HepG2 (cell line): ENCODE measurements around the gene TANGO2. TPM values are rescaled to one million over a fixed set of nuclear protein-coding genes. Genes with fewer than 3 reads are reported as not detected.
A peak's percentile ranks its signal among the peaks of the same experiment; 100 is the strongest.

ENCODE experiments used
- ATAC-seq: fragments of 200-7000 bp; cut with Tn5 transposase; 3 replicates; pipeline ENCODE4 v1.9.1; 2020; ENCODE audit warnings: mild to moderate bottlenecking, moderate library complexity
- BruUV-seq: library from RNA; stranded (reverse); fragments of 400-500 nt; replicated peaks from 2 replicates; lab custom pipeline; 2021; lab: Mats Ljungman, UMichigan
- CTCF ChIA-PET: fragments of 300-600 bp; formaldehyde crosslinking; extraction: SDS; loops from one replicate; lab custom pipeline; 2021; ENCODE audit warnings: low total read pairs, inconsistent platforms, low intra/inter-chr PET ratio; lab: Yijun Ruan, JAX
- POLR2A ChIA-PET: fragments of 350-600 bp; sonication (Branson Sonifier 250); formaldehyde crosslinking; loops from one replicate; lab custom pipeline; 2020; ENCODE audit warnings: antibody characterized with exemption, inconsistent platforms; lab: Yijun Ruan, JAX
- DNase-seq: peaks from one replicate; pipeline ENCODE4 v3.0.0-alpha.2; 2015; ENCODE audit warnings: low spot score
- FAIRE-seq: peaks from 3 replicates; lab custom pipeline; 2011; peaks lifted over from hg19 to GRCh38; lab: Jason Lieb, UNC
- H2AFZ ChIP-seq: one replicate; pipeline ENCODE4 v1.6.1; 2011; ENCODE audit warnings: low read length, inconsistent platforms
- H3K27ac ChIP-seq: fragments of 300-600 bp; 3 replicates; pipeline ENCODE4 v1.8.0; 2011; ENCODE audit warnings: mixed run types, mild to moderate bottlenecking, mixed read lengths, low read length, inconsistent platforms; ENCODE audit not compliant: insufficient read depth; ENCODE audit errors: extremely low read length
- H3K27me3 ChIP-seq, 2 experiments: fragments of 200-600 bp in 1 of 2; 2 replicates in 1 of 2; 3 replicates in 1 of 2; pipeline versions ENCODE4 v1.6.0 to v1.8.0; 2011; ENCODE audit warnings: low read length in 2 of 2, mild to moderate bottlenecking in 2 of 2, moderate library complexity in 2 of 2, inconsistent platforms in 1 of 2; ENCODE audit not compliant: insufficient read depth in 2 of 2, control insufficient read depth in 1 of 2
- H3K36me3 ChIP-seq, 2 experiments: fragments of 200-600 bp in 1 of 2; replicated peaks in 1 of 2; 2 replicates in 1 of 2; 3 replicates in 1 of 2; pipeline versions ENCODE4 v1.5.1 to v1.8.0; 2011; ENCODE audit warnings: low read length in 2 of 2, inconsistent platforms in 1 of 2; ENCODE audit not compliant: insufficient read depth in 2 of 2, control insufficient read depth in 1 of 2
- H3K4me1 ChIP-seq: 2 replicates; pipeline ENCODE4 v1.5.1; 2012; ENCODE audit warnings: low read length, inconsistent platforms; ENCODE audit not compliant: insufficient read depth
- H3K4me2 ChIP-seq: 2 replicates; pipeline ENCODE4 v1.6.0; 2011; ENCODE audit warnings: low read depth, low read length, inconsistent platforms
- H3K4me3 ChIP-seq, 3 experiments: fragments of 200-600 bp in 1 of 3; sonication (generic), shearing (Covaris generic) in 1 of 3; replicated peaks in 1 of 3; 2 replicates each; pipeline ENCODE4 v1.5.1; 2011 to 2016; ENCODE audit warnings: low read length in 3 of 3, inconsistent platforms in 2 of 3, low read depth in 2 of 3, mild to moderate bottlenecking in 2 of 3, control low read depth in 1 of 3, mixed read lengths in 1 of 3; ENCODE audit not compliant: insufficient read depth in 1 of 3
- H3K79me2 ChIP-seq: one replicate; pipeline ENCODE4 v1.6.1; 2011; ENCODE audit warnings: low read length, inconsistent platforms; ENCODE audit not compliant: insufficient read depth
- H3K9ac ChIP-seq: 2 replicates; pipeline ENCODE4 v1.6.0; 2011; ENCODE audit warnings: mild to moderate bottlenecking, low read depth, low read length, inconsistent platforms; ENCODE audit not compliant: insufficient read depth
- H3K9me3 ChIP-seq: 2 replicates; pipeline ENCODE4 v1.5.1; 2012; ENCODE audit warnings: mild to moderate bottlenecking, low read length
- H4K20me1 ChIP-seq: 2 replicates; pipeline ENCODE4 v1.6.0; 2011; ENCODE audit warnings: inconsistent platforms, mild to moderate bottlenecking, low read length, moderate library complexity; ENCODE audit not compliant: insufficient read depth
- FOSL2 ChIP-seq: sonication (generic); formaldehyde crosslinking; IDR thresholded peaks from 2 replicates; pipeline ENCODE4 v1.4.0; 2020; ENCODE audit warnings: missing genetic modification reagents
- JUN ChIP-seq: sonication (generic); formaldehyde crosslinking; IDR thresholded peaks from 2 replicates; pipeline ENCODE4 v1.4.0; 2020; ENCODE audit warnings: mild to moderate bottlenecking, missing genetic modification reagents
- LCORL ChIP-seq, 2 experiments: fragments of 450-650 bp in 1 of 2; sonication (generic) in 1 of 2; formaldehyde crosslinking in 1 of 2; IDR thresholded peaks; 2 replicates each; pipeline versions ENCODE4 v1.5.0 to v1.6.1; 2017 to 2020; ENCODE audit warnings: antibody characterized with exemption in 1 of 2, missing genetic modification reagents in 1 of 2
- MTA1 ChIP-seq: sonication (generic); formaldehyde crosslinking; IDR thresholded peaks from 2 replicates; pipeline ENCODE4 v1.4.0; 2020; ENCODE audit warnings: missing genetic modification reagents, mild to moderate bottlenecking, borderline replicate concordance
- RBM22 ChIP-seq: fragments of 200-400 bp; formaldehyde crosslinking; optimal IDR thresholded peaks from 2 replicates; pipeline ENCODE3; 2017; ENCODE audit warnings: mild to moderate bottlenecking, low read length, moderate library complexity
- ZNF781 ChIP-seq: sonication (generic); formaldehyde crosslinking; IDR thresholded peaks from 2 replicates; pipeline ENCODE4 v1.5.1; 2020; ENCODE audit warnings: borderline replicate concordance, mild to moderate bottlenecking, missing genetic modification reagents; ENCODE audit errors: not compliant biosample characterization
- ZNF883 ChIP-seq: sonication (generic); formaldehyde crosslinking; IDR thresholded peaks from 2 replicates; pipeline ENCODE4 v1.5.1; 2020; ENCODE audit warnings: mild to moderate bottlenecking, missing genetic modification reagents; ENCODE audit errors: not compliant biosample characterization
- WGBS: methylation state at CpG from one replicate; pipeline ENCODE4 v1.1.6; 2017; ENCODE audit warnings: low lambda C conversion rate; 5-methylcytosine and 5-hydroxymethylcytosine counted together
- in situ Hi-C: cut with HindIII; loops from 2 replicates; pipeline ENCODE4 v1.10.0; 2017; ENCODE audit warnings: low pct_unique_long_range_greater_than_20kb; ENCODE audit not compliant: extremely low pct_ligation_motif_present
- intact Hi-C: fragments of 100-400 bp; cut with micrococcal nuclease; formaldehyde crosslinking; loops from one replicate; pipeline ENCODE4 v1.10.0; 2022; ENCODE audit not compliant: unreplicated experiment
- polyA plus RNA-seq, 8 experiments: library from polyadenylated mRNA; depleted of rRNA in 3 of 8; stranded (reverse) in 7 of 8; unstranded in 1 of 8; fragments of >200 nt; fragmentation: Illumina TruSeq in 4 of 8; extraction: Trizol in 4 of 8; gene quantifications; 2 replicates each; pipeline versions ENCODE4 v1.2.1 to v1.2.3, GENCODE V29; 2011 to 2016; ENCODE audit warnings: low read depth in 4 of 8, missing spikeins in 1 of 8, mixed read lengths in 1 of 8; ENCODE audit not compliant: insufficient read depth in 1 of 8
- total RNA-seq, 5 experiments: library from RNA; depleted of rRNA; stranded (reverse); fragments of >200 nt; fragmentation: Illumina TruSeq; extraction: Trizol; gene quantifications; 2 replicates each; pipeline ENCODE4 v1.2.3, GENCODE V29; 2016; ENCODE audit warnings: low read depth in 1 of 5
- TF ChIP-seq, protein P1 (sequence below): sonication (generic); formaldehyde crosslinking; IDR thresholded peaks from 2 replicates; pipeline ENCODE4 v1.5.1; 2020; ENCODE audit warnings: mild to moderate bottlenecking, missing genetic modification reagents, moderate library complexity
- TF ChIP-seq, protein P2 (sequence below): sonication (generic); formaldehyde crosslinking; conservative IDR thresholded peaks from 2 replicates; pipeline ENCODE4 v1.4.0; 2020; ENCODE audit warnings: missing genetic modification reagents
- TF ChIP-seq, protein P3 (sequence below): sonication (generic); formaldehyde crosslinking; IDR thresholded peaks from 2 replicates; pipeline ENCODE4 v1.8.0; 2022; ENCODE audit warnings: mild to moderate bottlenecking, missing genetic modification reagents; ENCODE audit not compliant: insufficient replicate concordance

Gene TANGO2
- total and polyA plus RNA-seq, 2 of the 13 experiments (the other 11 are each of a cell fraction or from before 2014, with no cell fraction given), result 12.9 to 14.8 TPM

DNA sequence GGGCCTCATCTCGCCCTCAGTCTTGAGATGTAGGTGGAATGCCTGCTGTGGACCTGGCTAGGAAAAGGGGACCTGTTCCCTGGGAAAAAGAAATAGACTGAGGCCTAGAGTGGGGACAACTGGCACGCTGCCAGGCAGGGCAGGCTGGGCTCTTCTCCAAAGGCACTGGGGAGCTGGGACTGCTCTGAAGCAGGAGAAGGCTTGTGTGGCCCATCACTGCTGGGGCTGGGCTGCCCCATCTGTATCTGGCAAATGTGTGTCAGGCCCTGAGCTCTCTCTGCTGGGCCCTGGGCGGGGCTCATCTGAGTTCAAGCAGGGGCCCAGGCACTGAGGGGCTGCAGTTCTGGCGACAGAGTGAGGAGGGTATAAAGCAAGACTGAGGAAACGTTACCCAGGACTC lies 37.2 kb upstream of the TANGO2 start:
- Histone ChIP-seq H3K36me3 (peaks cover 1 to 13% of the 10 kb centered on the region in 2 experiments; a peak in 2 of 5 replicates), H3K9ac (no peak overlapping the region), H3K4me2 (no peak overlapping the region), H3K27ac (no peak overlapping the region), H3K4me1 (peaks cover 18% of the 10 kb centered on the region), H2AFZ (no peak overlapping the region), H3K4me3 (no peak overlapping the region), H4K20me1 (peaks cover 9% of the 10 kb centered on the region; the same call in 1 of the 2 replicates), H3K79me2 (no peaks in the 10 kb centered on the region), H3K27me3 (no peaks in the 10 kb centered on the region), H3K9me3 (no peaks in the 10 kb centered on the region)
- ChIA-PET CTCF (no interaction called here), POLR2A (no interaction called here)
- FAIRE-seq, result no peak
- ATAC-seq, result no peak
- 95% methylated on average over 5 of the region's 5 CpGs for WGBS
- TF ChIP-seq LCORL (IDR thresholded peaks at IDR 0.05) (peak; percentile 84), LCORL (CRISPR knock-in tag; IDR thresholded peaks at IDR 0.05) (no peak), ZNF883 (CRISPR knock-in tag) (no peak)
- no TSS peak for BruUV-seq
- DNase-seq, result no peak
- intact Hi-C loops (no loop called here), in situ Hi-C loops (no loop called here)

DNA sequence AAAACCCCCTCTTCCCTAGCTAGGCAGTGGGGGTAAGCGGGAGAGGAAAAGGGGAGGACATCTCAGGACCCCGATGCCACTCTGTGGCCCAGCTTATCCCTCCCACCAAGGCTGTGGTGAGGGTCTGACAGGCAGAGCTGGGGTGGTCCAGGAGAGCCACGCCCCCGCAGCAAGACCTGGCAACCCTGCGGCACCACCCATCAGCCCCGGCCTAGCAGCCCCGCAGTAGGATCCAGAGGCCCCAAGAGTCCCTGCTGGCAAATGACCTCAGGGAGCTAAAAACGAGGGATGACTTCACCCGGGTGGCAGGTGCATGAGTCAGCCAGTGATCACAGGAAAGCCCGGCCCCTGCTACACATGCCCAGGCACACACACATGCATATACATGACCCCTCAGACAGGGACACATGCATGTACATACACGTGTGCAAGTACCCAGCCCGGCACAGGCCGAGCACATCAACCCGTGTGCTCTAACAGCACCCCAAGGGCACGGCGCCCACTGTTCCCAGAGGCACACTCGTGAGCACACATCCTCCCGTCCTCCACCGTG lies 36.6 kb upstream of the TANGO2 start:
- intact Hi-C loops, result no loop called here
- Histone ChIP-seq H3K9me3 (no peaks in the 10 kb centered on the region), H3K79me2 (no peaks in the 10 kb centered on the region), H3K9ac (no peak overlapping the region), H3K4me2 (no peak overlapping the region), H3K4me1 (peaks cover 18% of the 10 kb centered on the region), H4K20me1 (peaks cover 9% of the 10 kb centered on the region; the same call in 1 of the 2 replicates), H3K27me3 (no peaks in the 10 kb centered on the region), H2AFZ (no peak overlapping the region), H3K4me3 (no peak overlapping the region), H3K36me3 (peaks cover under 1 to 9% of the 10 kb centered on the region in 2 experiments; a peak in 2 of 5 replicates), H3K27ac (no peak overlapping the region)
- CTCF ChIA-PET, result no interaction called here
- in situ Hi-C loops, result no loop called here
- WGBS, result 76% methylated on average over 8 of the region's 19 CpGs
- ATAC-seq (no peak), DNase-seq (no peak), FAIRE-seq (no peak)
- BruUV-seq, result no TSS peak
- POLR2A ChIA-PET, result no interaction called here
- TF ChIP-seq, protein P1, sequence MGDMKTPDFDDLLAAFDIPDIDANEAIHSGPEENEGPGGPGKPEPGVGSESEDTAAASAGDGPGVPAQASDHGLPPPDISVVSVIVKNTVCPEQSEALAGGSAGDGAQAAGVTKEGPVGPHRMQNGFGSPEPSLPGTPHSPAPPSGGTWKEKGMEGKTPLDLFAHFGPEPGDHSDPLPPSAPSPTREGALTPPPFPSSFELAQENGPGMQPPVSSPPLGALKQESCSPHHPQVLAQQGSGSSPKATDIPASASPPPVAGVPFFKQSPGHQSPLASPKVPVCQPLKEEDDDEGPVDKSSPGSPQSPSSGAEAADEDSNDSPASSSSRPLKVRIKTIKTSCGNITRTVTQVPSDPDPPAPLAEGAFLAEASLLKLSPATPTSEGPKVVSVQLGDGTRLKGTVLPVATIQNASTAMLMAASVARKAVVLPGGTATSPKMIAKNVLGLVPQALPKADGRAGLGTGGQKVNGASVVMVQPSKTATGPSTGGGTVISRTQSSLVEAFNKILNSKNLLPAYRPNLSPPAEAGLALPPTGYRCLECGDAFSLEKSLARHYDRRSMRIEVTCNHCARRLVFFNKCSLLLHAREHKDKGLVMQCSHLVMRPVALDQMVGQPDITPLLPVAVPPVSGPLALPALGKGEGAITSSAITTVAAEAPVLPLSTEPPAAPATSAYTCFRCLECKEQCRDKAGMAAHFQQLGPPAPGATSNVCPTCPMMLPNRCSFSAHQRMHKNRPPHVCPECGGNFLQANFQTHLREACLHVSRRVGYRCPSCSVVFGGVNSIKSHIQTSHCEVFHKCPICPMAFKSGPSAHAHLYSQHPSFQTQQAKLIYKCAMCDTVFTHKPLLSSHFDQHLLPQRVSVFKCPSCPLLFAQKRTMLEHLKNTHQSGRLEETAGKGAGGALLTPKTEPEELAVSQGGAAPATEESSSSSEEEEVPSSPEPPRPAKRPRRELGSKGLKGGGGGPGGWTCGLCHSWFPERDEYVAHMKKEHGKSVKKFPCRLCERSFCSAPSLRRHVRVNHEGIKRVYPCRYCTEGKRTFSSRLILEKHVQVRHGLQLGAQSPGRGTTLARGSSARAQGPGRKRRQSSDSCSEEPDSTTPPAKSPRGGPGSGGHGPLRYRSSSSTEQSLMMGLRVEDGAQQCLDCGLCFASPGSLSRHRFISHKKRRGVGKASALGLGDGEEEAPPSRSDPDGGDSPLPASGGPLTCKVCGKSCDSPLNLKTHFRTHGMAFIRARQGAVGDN, result peak; percentile 27; the same call in 1 of the 2 replicates
- TF ChIP-seq, protein P2, sequence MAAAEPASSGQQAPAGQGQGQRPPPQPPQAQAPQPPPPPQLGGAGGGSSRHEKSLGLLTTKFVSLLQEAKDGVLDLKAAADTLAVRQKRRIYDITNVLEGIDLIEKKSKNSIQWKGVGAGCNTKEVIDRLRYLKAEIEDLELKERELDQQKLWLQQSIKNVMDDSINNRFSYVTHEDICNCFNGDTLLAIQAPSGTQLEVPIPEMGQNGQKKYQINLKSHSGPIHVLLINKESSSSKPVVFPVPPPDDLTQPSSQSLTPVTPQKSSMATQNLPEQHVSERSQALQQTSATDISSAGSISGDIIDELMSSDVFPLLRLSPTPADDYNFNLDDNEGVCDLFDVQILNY (CRISPR knock-in tag), result no peak
- no peak for TF ChIP-seq RBM22
- no peak for TF ChIP-seq ZNF781 (CRISPR knock-in tag)
- peak; percentile 72 for TF ChIP-seq FOSL2 (CRISPR knock-in tag)
- TF ChIP-seq MTA1, result no peak
- TF ChIP-seq, protein P3, sequence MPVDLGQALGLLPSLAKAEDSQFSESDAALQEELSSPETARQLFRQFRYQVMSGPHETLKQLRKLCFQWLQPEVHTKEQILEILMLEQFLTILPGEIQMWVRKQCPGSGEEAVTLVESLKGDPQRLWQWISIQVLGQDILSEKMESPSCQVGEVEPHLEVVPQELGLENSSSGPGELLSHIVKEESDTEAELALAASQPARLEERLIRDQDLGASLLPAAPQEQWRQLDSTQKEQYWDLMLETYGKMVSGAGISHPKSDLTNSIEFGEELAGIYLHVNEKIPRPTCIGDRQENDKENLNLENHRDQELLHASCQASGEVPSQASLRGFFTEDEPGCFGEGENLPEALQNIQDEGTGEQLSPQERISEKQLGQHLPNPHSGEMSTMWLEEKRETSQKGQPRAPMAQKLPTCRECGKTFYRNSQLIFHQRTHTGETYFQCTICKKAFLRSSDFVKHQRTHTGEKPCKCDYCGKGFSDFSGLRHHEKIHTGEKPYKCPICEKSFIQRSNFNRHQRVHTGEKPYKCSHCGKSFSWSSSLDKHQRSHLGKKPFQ (CRISPR knock-in tag), result no peak
- peak; percentile 17; the same call in 1 of the 2 replicates for TF ChIP-seq JUN
